ENCODE results near the gene SYT15.
"Not testable (repeated sequence)": the region's sequence is repeated elsewhere in the genome, so short reads cannot be mapped to it uniquely, and the experiment has no call there.

- TF ChIP-seq CTCF (conservative IDR thresholded peaks at IDR 0.05); ZFX (IDR thresholded peaks at IDR 0.05): not testable (repeated sequence)
Measured at GRCh38 chr10:46581997-46582396, 3.1 kb downstream of the SYT15 start.
